ENCODE results near the gene TBC1D22A. TPM values are rescaled to one million over a fixed set of nuclear protein-coding genes. Genes with fewer than 3 reads are reported as not detected.

The TBC1D22A gene
- total and polyA plus RNA-seq, 2 donors (not counting 3 experiments of a cell fraction or from before 2014, with no cell fraction given), result 26.1 to 32.4 TPM

- Histone ChIP-seq H3K9me1 (replicated peaks; ENCODE audit: control insufficient read depth, extremely low read depth, insufficient read depth, low read length) (no peaks in the 10 kb centered on the region), H3K36me3 (ENCODE audit: control insufficient read depth in 2 of 2, extremely low read depth in 1 of 2, insufficient read depth in 2 of 2, low read length in 2 of 2) (no peaks in the 10 kb centered on the region), H2AFZ (ENCODE audit: low read depth, low read length) (no peak overlapping the region), H3K9me3 (replicated peaks; ENCODE audit: control insufficient read depth, insufficient read depth, low read length) (no peaks in the 10 kb centered on the region), H3K4me3 (replicated peaks in 1 of 3; ENCODE audit: insufficient read depth in 1 of 3, low read depth in 1 of 3, low read length in 3 of 3) (no peak overlapping the region), H3K79me2 (ENCODE audit: control insufficient read depth, insufficient read depth, low read length) (no peaks in the 10 kb centered on the region), H3K4me1 (ENCODE audit: control insufficient read depth, extremely low read depth, insufficient read depth, low read length) (peaks cover 3% of the 10 kb centered on the region), H3K27ac (ENCODE audit: insufficient read depth, low read depth, low read length) (no peak overlapping the region), H3K27me3 (ENCODE audit: control insufficient read depth in 2 of 2, insufficient read depth in 2 of 2, low read length in 2 of 2) (no peaks in the 10 kb centered on the region), H3K9ac (replicated peaks; ENCODE audit: extremely low read depth, insufficient read depth, low read length) (no peak overlapping the region), H3K4me2 (ENCODE audit: insufficient read depth, low read length) (no peak overlapping the region), H4K20me1 (replicated peaks; ENCODE audit: control insufficient read depth, extremely low read depth, insufficient read depth, low read length) (no peaks in the 10 kb centered on the region)
- BruUV-seq (replicated peaks), result no TSS peak
- TF ChIP-seq POLR2A (IDR thresholded peaks at IDR 0.05; ENCODE audit: low read depth, low read length) (no peak), JUN (IDR thresholded peaks at IDR 0.05; ENCODE audit: borderline replicate concordance, insufficient read depth, insufficient read length, low read depth) (no peak), FOS (IDR thresholded peaks at IDR 0.05; ENCODE audit: borderline replicate concordance, insufficient read depth, low read length) (no peak), MYC (IDR thresholded peaks at IDR 0.05; ENCODE audit: low read depth, low read length) (no peak), MAX (IDR thresholded peaks at IDR 0.05; ENCODE audit: insufficient read depth, insufficient read length) (no peak), EZH2 (IDR thresholded peaks at IDR 0.05; ENCODE audit: borderline replicate concordance, low read depth, low read length, severe bottlenecking) (no peak), POLR2AphosphoS5 (IDR thresholded peaks at IDR 0.05; ENCODE audit: insufficient read depth, low read depth, low read length) (no peak), GATA2 (IDR thresholded peaks at IDR 0.05; ENCODE audit: insufficient read depth, insufficient read length, low read depth, low read length) (no peak)
- TF ChIP-seq, protein P1, sequence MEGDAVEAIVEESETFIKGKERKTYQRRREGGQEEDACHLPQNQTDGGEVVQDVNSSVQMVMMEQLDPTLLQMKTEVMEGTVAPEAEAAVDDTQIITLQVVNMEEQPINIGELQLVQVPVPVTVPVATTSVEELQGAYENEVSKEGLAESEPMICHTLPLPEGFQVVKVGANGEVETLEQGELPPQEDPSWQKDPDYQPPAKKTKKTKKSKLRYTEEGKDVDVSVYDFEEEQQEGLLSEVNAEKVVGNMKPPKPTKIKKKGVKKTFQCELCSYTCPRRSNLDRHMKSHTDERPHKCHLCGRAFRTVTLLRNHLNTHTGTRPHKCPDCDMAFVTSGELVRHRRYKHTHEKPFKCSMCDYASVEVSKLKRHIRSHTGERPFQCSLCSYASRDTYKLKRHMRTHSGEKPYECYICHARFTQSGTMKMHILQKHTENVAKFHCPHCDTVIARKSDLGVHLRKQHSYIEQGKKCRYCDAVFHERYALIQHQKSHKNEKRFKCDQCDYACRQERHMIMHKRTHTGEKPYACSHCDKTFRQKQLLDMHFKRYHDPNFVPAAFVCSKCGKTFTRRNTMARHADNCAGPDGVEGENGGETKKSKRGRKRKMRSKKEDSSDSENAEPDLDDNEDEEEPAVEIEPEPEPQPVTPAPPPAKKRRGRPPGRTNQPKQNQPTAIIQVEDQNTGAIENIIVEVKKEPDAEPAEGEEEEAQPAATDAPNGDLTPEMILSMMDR (IDR thresholded peaks at IDR 0.05; ENCODE audit: extremely low read depth in 1 of 2, insufficient read depth in 1 of 2, low read depth in 1 of 2, low read length in 2 of 2), result no peak
- DNase-seq (ENCODE audit: low read depth, low spot score) (no peak), FAIRE-seq (no peak)
- CTCF ChIA-PET, result no interaction called here
- POLR2A ChIA-PET, result no interaction called here
- dilution Hi-C loops (cut with MboI; ENCODE audit: extremely low pct_ligation_motif_present, low sequenced_read_pairs), result no loop called here
- intact Hi-C loops (cut with micrococcal nuclease), result no loop called here
Measured at GRCh38 chr22:47050401-47051051, 288.1 kb downstream of the TBC1D22A start.
